ENCODE data around the gene PARP1.
"Not testable (repeated sequence)": the region's sequence is repeated elsewhere in the genome, so short reads cannot be mapped to it uniquely, and the experiment has no call there.

Gene PARP1

GRCh38 chr1:226407497-226408284, at the start of gene PARP1:
Gene PARP1, minus strand, starts transcription at chr1:226408093. Its CDS starts 164 bp downstream, at chr1:226407929.
- FAIRE-seq = no peak

DNA sequence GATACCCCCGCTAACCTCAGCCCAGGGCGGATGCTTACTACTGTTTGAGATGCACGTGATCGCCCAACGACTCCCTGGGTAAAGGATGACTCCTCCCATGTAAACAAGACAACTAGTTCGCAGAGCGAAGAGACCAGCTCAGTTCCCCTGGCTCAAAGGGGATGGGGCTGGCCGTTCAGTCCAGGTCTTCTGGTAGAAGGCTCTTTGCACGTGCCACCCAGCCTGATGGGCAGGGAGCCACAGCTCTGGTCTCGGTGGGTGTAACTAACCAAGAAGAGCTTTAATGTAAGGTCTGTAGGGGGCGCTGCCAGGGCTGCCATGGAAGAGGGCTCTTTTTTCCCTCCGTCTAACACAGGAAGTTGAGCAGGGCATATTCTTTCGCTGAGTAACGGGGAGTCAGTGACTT, 49.4 kb upstream of the PARP1 start:
- FAIRE-seq = no peak

- no peak for FAIRE-seq
Measured at GRCh38 chr1:226455843-226456242, 48.0 kb upstream of the PARP1 start.

- no peak for FAIRE-seq
Measured at GRCh38 chr1:226454349-226454748, 46.5 kb upstream of the PARP1 start.

GRCh38 chr1:226453015-226453704, 45.3 kb upstream of the PARP1 start:
- no peak for FAIRE-seq

DNA sequence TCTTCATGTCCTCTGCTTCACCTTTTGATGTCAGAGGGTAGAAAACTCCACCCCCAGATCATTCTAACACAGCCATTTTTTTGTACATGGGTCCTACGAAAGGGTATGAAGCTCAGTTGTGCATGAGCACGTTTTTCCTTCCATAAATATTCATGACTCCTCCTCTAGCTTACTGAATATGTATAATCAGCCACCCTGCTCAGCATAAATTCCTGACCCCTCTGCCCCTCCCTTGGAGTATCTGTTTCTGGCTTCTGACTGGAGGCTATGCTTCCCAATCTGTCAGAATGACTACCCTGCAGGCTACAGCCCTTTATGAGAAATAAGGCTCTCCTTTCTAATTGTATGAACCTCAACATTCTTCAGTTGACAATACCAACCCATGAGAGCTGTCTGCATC, 42.8 kb upstream of the PARP1 start:
- no peak for FAIRE-seq

GRCh38 chr1:226449823-226450222, 41.9 kb upstream of the PARP1 start:
- no peak for FAIRE-seq

GRCh38 chr1:226447932-226448665, 40.2 kb upstream of the PARP1 start:
- FAIRE-seq = no peak

GRCh38 chr1:226446094-226446493, 38.2 kb upstream of the PARP1 start:
- FAIRE-seq = no peak

- no peak for FAIRE-seq
Measured at GRCh38 chr1:226444901-226445300, 37.0 kb upstream of the PARP1 start.

- FAIRE-seq = no peak
Measured at GRCh38 chr1:226443439-226443838, 35.5 kb upstream of the PARP1 start.

DNA sequence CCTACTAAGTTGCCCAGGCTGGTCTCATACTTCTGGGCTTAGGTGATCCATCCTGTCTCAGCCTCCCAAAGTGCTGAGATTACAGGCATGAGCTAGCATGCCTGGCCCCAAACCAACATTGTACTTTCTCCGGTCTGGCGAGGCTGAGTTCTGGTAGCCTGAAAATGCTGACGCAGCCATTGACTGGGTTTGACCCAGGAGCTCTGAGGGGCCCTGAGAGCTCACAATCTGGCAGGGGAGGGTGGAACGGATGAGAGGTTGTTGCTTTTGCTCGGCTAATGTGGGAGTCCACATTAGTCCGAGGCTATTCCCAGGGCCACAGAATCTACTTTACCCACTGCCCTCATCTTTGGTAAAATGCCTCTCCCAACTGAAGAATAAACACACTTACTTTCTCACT, 35.1 kb upstream of the PARP1 start:
- FAIRE-seq = no peak

- no peak for FAIRE-seq
Measured at GRCh38 chr1:226441629-226442028, 33.7 kb upstream of the PARP1 start.

GRCh38 chr1:226440512-226440911, 32.6 kb upstream of the PARP1 start:
- no peak for FAIRE-seq

DNA sequence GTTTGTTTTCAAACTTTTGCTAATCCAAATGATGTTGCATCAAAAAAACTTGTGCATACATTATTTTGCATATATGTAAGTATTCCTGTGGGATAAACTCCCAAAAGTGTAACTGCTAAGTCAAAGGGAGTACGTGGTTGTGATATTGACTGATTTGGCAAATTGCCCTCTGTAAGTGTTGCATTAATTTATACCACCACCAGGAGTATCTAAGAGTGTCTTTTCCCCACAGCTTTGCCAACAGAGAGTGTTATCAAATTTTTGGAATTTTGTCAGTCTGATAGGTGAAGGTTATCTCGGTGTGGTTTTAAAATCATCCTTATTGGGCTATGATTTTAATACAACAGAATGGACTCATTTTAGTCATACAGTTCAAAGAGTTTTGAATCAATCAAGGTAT, 30.1 kb upstream of the PARP1 start:
- FAIRE-seq = no peak

- FAIRE-seq = no peak
Measured at GRCh38 chr1:226436855-226437491, 29.1 kb upstream of the PARP1 start.

DNA sequence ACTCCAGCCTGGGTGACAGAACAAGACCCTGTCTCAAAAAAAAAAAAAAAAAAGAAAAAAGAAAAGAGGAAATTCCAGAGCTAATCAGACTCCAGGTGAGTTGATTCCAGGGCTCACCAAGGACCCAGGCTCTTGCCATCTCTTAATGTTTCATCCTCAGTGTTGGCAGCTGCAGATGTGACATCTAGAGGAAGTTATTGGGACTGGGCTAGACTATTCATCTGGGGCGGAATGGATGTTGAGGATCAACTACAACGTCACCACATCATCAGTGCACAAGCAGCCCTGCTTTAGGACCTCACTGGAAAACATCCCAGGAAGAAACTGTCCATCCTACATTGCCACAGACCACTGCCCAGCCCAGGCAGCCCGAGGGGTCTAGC, 28.6 kb upstream of the PARP1 start:
- no peak for FAIRE-seq

- FAIRE-seq = no peak
Measured at GRCh38 chr1:226433341-226433720, 25.4 kb upstream of the PARP1 start.

DNA sequence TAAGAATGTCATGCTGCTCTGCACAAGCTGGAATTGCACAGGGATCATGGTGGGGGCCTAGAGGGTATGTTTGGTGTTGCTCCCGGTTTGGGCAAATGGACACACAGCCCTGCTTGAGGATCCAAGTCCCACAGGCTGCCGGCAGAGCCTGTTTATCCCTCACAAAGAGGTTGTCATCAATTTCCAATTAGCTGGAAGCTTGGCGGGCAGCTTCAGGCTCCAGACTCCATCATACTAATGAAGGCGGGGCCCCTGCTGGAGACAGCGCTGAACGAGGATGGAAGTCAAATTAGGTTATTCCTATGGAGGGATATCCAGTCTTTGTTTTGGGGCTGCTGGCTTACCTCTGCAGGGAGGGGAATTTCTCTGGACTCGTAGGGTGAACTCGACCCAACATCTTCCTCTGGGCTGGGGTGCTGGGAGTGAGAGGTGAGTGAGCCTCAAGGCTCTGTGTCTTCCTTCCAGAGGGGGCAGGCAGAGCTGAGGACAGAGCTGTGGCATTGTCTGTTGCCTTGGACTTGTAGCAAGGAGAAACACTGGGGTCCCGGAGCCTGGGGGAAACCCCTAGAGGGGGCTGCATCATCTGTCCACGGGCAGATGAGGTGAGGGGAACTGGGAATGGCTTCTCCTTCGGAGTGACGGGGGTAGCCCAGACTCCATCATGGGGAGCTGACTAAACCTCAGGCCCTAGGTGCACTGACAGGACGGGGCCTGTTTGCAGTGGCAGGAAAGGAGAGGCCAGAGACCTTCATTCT, 24.9 kb upstream of the PARP1 start:
- no peak for FAIRE-seq

DNA sequence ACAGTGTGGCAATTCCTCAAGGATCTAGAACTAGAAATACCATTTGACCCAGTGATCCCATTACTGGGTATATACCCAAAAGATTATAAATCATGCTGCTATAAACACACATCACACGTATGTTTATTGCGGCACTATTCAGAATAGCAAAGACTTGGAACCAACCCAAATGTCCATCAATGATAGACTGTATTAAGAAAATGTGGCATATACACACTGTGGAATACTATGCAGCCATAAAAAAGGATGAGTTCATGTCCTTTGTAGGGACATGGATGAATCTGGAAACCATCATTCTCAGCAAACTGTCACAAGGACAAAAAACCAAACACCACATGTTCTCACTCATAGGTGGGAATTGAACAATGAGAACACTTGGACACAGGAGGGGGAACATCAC, 24.0 kb upstream of the PARP1 start:
- FAIRE-seq = not testable (repeated sequence)

GRCh38 chr1:226429858-226430715, 22.2 kb upstream of the PARP1 start:
- no peak for FAIRE-seq
